Stimulated activated CD8-positive, alpha-beta memory T cell treated with anti-CD3 and anti-CD28 coated beads, Interleukin-7, amount 100 ng/mL, for 4 hours (primary cell): ENCODE measurements around the gene UVRAG.
"Not testable (repeated sequence)": the region's sequence is repeated elsewhere in the genome, so short reads cannot be mapped to it uniquely, and the experiment has no call there.

Source experiments
- DNase-seq, 2 donors: peaks; one replicate each; pipeline ENCODE4 v3.0.0-alpha.2; 2020; ENCODE audit warnings: low read depth in 2 of 2

UVRAG gene

DNA sequence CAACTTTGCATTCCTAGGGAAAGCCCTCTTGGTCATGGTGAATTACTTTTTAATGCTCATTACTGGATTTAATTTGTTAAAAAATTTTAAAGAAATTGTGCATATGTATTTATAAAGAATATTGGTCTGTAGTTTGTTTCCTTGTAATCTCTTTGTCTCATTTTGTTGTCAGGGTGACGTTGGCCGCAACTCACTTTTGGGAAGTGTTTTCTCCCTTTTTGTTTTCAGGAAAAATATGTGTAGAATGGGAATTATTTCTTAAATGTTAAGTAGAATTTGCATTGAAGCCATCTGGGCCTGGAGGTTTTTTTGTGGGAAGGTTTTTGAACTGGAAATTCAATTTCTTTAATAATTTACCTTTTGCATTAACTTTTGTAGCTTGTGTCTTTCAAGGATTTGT is 149.1 kb downstream of the UVRAG start:
- no peak for DNase-seq

DNA sequence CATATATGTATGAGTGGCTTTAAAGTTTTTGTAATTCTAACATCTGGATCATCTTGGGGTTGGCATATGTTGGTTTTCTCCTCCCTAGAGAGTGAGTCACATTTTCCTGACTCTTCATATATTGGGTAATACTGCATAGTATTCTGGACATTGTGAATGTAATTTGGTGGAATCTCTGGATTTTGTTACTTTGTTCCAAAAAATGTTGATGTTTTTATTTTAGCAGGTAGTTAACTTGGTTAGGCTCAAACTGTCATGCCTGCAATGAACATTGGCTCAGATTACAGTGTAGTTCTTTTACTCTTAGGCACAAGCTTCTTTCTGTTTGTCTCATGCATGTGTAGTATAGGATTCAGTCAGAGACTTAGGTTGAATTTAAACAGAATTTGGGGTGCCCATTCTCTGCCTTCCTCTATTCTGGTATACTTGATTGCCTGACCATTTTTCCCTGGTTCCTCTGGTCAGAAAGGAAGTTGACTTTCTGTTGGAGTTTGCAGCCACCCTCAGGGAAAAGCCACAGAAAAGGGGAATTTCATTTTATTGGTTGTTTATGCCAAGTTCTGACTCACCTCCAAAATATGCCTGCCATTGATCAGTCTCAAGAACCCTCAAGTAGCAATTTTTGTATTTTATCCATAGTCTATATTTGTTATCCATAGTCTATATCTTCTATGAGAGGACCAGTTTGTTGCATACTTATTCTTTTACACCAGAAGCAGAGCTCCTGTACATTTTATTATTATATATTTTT is 151.7 kb downstream of the UVRAG start:
- no peak for DNase-seq

DNA sequence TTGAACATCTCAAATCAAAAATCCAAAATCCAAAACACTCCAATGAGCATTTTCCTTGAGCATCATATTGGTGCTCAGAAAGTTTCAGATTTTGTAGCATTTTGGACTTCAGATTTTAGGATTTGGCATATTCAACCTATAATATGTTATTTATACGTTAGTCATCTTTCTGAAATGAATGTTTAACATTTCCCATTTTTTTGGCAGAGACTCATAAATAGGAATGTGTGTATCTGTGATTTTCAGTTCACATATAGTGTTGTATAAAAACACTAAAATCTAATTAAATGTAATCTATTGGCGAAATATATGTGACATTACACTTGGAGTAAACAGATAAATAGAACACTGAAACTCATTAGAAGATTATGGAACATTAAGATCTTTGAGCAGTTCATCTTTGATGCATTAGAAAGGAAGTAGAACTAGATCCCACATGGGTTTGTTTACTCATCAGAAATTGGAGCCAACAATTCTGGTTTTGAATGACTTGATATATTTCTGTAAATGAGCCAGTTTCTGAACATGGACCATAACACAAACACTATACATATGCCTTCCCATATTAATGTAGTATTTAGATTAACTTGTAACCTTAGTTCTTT is 153.1 kb downstream of the UVRAG start:
- no peak for DNase-seq

- DNase-seq = no peak
Observed at GRCh38 chr11:75969626-75970308, 154.8 kb downstream of the UVRAG start.

DNA sequence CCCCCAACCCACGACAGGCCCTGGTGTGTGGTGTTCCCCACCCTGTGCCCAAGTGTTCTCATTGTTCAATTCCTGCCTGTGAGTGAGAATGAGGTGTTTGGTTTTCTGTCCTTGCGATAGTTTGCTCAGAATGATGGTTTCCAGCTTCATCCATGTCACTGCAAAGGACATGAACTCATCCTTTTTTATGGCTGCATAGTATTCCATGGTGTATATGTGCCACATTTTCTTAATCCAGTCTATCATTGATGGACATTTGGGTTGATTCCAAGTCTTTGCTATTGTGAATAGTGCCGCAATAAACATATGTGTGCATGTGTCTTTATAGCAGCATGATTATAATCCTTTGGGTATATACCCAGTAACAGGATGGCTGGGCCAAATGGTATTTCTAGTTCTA is 158.7 kb downstream of the UVRAG start:
- DNase-seq = not testable (repeated sequence)

GRCh38 chr11:75979075-75979474 is 164.1 kb downstream of the UVRAG start:
- DNase-seq = not testable (repeated sequence)

- DNase-seq = peak in 1 of 2 donors; percentile 0
Observed at GRCh38 chr11:75979479-75980027, 164.5 kb downstream of the UVRAG start.

- no peak for DNase-seq
Observed at GRCh38 chr11:75980031-75980430, 165.0 kb downstream of the UVRAG start.

DNA sequence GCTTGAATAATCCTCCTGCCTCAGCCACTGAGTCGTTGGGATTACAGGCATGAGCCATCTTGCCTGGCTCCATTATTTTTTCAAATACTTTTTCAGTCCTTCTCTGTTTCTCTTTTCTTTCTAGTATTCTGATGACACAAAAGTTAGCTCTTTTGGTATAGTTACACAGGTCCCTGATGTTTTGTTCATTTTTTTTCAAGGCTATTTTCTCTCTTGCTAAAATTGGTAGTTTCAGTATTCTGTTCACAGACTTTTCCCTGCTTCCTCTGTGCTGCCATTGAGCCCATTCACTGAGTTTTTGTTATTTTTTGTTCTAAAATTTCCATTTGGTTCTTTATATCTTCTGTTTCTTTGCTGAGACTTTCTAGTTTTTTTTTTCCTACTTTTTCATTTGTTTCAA is 166.5 kb downstream of the UVRAG start:
- no peak for DNase-seq

DNA sequence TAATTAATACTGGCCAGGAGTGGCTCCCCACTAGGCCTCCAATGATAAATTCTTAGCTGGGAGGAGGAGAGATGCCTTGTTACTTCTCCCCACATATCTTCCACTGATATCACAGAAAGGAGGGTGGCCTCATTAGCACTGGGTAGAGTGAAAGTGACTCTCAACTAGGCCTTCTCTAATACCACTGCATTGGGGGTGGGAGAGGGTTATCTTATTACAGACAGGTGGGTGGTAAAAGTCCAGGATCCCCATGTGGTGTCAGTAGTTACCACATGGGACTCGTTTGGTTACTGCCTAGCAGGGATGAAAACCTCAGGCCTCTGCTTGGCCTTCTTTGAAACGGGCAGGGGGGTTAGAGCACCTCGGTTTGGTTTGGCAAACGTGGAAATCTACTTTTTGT is 167.3 kb downstream of the UVRAG start:
- DNase-seq = no peak

DNA sequence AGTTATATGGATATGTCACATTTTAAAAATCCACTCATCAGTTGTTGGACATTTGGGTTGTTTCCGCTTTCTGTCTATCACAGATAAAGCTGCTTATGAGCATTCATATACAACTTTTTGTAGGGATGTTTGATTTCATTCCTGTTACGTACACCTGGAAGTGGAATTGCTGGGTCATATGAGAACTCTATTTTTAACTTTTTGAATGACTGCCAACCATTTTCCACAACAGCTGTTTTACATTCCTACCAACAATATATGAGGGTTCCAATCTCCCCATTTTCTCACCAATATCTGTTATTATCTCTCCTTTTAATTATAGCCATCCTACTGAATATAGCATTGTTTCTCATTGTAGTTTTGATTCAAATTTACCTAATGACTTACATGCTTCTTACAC is 172.0 kb downstream of the UVRAG start:
- no peak for DNase-seq

- no peak for DNase-seq
Observed at GRCh38 chr11:75993126-75993525, 178.1 kb downstream of the UVRAG start.

DNA sequence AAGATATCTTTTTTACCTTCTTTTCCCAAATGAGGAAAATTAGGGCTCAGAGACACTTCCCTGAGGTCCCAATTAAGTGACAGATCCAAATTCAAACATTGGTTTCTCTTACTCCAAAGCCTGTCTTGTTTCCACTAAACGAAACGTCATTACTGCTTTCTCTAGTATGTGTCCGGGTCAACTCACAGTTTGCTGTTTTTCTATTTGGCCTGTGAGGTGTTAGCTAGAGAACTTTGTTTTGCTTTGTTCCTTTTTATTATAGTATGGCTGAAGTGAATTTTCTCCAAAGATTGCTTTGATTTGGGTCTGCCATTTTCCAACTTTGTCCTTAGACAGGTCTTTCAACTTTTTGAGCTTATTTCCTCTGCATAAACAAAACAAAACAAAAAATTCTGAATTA is 179.6 kb downstream of the UVRAG start:
- DNase-seq = no peak

DNA sequence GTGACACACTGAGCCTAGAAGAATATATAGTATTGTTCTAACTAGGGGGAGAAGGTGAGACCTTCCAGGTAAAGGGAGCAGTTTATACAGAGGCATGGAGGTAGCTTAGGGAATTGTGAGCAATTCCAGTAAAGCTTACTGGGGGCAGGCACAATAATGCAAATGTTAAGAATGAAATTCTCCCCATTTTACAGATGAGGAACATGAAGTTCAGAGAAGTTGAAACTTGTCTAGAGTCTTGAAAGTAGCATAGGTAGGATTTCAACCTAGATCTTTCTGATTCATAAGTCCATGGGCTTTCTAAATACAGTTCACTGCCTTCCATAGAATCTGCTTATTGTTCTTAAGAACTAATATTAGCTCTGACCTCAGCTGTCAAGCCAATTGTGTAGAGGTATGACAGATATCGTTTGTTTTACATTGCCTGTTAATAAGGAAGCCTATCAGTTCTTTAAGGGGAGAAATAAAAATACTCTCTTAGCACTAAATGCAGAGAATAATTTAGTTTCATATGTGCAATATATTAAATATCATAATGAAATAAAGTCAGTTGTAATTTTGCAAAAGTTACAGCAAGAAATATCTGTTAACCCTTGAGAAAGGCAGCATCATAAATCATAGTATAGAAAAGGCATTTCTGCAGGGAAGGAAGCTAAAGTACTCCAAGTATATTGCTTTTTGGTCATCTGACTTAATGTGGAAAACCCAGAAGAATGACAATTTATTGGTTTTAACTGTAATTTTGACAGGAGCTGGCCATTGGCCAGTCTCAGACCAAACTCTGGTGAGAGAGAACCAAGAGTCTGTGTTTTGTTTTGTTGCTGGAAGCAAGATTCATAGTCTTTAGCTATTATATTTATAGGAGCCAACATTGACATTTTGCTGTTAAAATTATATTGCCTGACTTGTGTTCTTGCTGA is 181.8 kb downstream of the UVRAG start:
- DNase-seq = no peak

DNA sequence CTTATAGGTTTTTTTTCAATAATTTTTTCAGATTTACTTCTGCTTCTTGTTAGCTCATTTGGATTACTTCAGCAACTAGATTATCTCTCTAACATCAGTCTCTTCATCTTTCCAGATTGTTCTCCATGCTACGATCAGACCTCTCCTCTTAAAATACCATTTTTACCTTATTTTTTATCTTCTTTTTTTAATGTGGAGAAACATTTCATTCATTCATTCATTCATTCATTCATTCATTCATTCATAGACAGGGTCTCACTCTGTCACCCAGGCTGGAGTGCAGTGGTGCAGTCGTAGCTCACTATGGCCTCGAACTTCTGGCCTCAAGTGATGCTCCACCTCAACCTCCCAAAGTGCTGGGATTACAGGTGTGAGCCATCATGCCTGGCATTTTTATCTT is 189.4 kb downstream of the UVRAG start:
- DNase-seq = no peak

GRCh38 chr11:76005756-76006155 is 190.7 kb downstream of the UVRAG start:
- DNase-seq = no peak

GRCh38 chr11:76007166-76007565 is 192.2 kb downstream of the UVRAG start:
- DNase-seq = no peak

GRCh38 chr11:76008474-76008873 is 193.5 kb downstream of the UVRAG start:
- no peak for DNase-seq

GRCh38 chr11:76010051-76010450 is 195.0 kb downstream of the UVRAG start:
- DNase-seq = no peak

DNA sequence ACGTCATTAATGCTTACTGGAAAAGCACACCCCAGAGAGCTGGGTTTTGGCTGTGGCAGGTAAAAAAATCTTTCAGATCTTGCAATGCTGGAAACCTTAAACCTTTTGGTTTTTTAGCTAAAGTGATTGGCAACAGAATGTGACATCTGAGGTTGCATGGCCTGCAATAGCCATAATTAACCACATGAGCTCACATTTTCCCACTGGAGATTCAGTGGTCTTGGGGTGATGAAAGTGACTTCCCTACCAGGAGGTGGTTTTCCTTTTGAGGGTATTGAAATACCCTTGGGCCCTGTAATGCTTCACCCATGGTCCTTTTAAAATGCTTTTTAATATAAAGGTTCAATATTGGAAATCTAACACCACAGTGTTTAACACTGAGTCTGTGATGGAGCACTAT is 198.5 kb downstream of the UVRAG start:
- no peak for DNase-seq

DNA sequence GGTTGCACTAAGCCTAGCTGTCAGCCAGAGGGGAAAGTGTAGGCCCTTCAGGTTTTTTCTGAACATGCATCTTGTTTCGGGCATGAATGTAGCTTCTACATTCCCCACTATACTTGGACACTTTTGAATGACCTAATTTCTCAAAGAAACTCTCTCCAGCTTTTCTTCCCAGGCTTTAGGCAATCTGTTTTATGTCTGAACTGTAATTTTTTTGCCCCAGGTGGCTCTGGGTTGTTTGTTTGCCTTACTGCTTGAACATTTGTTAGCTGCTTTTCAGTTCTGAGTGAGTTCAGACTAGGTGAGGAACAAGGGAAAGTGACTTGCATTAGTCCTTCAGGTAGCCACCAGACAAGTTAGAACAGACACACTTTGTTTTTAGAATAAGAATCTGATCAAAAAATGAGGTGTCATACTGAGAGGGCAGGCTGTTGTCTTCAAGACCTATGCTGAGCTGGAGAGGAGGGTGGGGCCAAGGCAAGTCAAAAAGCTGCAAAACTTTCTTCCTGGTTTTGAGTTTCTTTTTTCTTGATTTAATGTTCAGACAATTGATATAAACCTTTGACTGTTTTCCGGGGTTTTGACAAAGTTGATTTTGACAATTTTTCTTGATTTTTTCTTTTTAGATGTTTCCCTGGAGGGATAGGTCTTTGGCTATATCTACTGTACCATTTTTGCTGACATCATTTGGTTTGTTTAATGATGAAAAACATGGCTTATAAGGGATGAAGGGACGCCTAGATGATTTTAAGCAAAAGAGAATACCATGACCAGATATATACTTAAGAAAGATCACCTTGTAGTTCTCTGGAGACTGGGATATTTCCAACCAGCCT is 208.4 kb downstream of the UVRAG start:
- DNase-seq = no peak
